Tibial artery (tissue), 4 donors: Measurements from ENCODE around the gene AK8.

Source experiments
- DNase-seq, 2 donors: peaks; one replicate each; pipeline ENCODE4 v3.0.0-alpha.2; 2019
- H3K27ac ChIP-seq, 2 donors: fragments of 200-600 bp; sonication (generic) in 1 of 2; 1 replicate in 1 of 2; 2 replicates in 1 of 2; pipeline ENCODE4 v1.5.1; 2018 to 2019; ENCODE audit warnings: mild to moderate bottlenecking in 1 of 2
- H3K27me3 ChIP-seq, 2 donors: fragments of 200-600 bp; sonication (generic) in 1 of 2; one replicate each; pipeline versions ENCODE4 v1.5.1 to v1.6.0; 2016 to 2019
- H3K36me3 ChIP-seq, 3 donors: fragments of 200-600 bp; sonication (generic) in 2 of 3; one replicate each; pipeline ENCODE4 v1.5.1; 2016 to 2019; ENCODE audit warnings: mild to moderate bottlenecking in 2 of 3
- H3K4me1 ChIP-seq, 4 donors: fragments of 200-600 bp; sonication (generic) in 2 of 4; 1 replicate in 3 of 4; 2 replicates in 1 of 4; pipeline ENCODE4 v1.5.1; 2016 to 2019
- H3K4me3 ChIP-seq, 2 donors: fragments of 200-600 bp; sonication (generic) in 1 of 2; 1 replicate in 1 of 2; 2 replicates in 1 of 2; pipeline ENCODE4 v1.5.1; 2018 to 2019; ENCODE audit warnings: mild to moderate bottlenecking in 2 of 2
- H3K9me3 ChIP-seq, 3 donors: fragments of 200-600 bp; sonication (generic) in 1 of 3; one replicate each; pipeline ENCODE4 v1.5.1; 2016 to 2019
- intact Hi-C: fragments of 100-400 bp; cut with DNase I; formaldehyde crosslinking; loops from one replicate; pipeline ENCODE4 v1.15.0; 2023; ENCODE audit warnings: low total_unique reads
- TF ChIP-seq, protein P1 (sequence below), 2 experiments: fragments of 200-600 bp in 1 of 2; fragments of 450-650 bp in 1 of 2; IDR thresholded peaks; one replicate each; pipeline ENCODE4 v1.5.1; 2017 to 2019; ENCODE audit warnings: antibody characterized with exemption in 2 of 2, mild to moderate bottlenecking in 1 of 2, moderate library complexity in 1 of 2

Gene AK8

GRCh38 chr9:132788378-132788777, 89.7 kb downstream of the AK8 start:
- no peaks in the 10 kb centered on the region for H3K4me1 ChIP-seq
- H3K9me3 ChIP-seq = no peaks in the 10 kb centered on the region
- intact Hi-C loops = no loop called here
- no peak overlapping the region for H3K27ac ChIP-seq
- peaks cover 0 to 2% of the 10 kb centered on the region in 2 donors for H3K27me3 ChIP-seq
- no peak overlapping the region for H3K4me3 ChIP-seq
- no peak for DNase-seq
- TF ChIP-seq, protein P1, sequence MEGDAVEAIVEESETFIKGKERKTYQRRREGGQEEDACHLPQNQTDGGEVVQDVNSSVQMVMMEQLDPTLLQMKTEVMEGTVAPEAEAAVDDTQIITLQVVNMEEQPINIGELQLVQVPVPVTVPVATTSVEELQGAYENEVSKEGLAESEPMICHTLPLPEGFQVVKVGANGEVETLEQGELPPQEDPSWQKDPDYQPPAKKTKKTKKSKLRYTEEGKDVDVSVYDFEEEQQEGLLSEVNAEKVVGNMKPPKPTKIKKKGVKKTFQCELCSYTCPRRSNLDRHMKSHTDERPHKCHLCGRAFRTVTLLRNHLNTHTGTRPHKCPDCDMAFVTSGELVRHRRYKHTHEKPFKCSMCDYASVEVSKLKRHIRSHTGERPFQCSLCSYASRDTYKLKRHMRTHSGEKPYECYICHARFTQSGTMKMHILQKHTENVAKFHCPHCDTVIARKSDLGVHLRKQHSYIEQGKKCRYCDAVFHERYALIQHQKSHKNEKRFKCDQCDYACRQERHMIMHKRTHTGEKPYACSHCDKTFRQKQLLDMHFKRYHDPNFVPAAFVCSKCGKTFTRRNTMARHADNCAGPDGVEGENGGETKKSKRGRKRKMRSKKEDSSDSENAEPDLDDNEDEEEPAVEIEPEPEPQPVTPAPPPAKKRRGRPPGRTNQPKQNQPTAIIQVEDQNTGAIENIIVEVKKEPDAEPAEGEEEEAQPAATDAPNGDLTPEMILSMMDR (IDR thresholded peaks at IDR 0.05) = no peak
- H3K36me3 ChIP-seq = peaks cover 0 to 3% (median 0%) of the 10 kb centered on the region in 3 donors

GRCh38 chr9:132787748-132788159, 90.3 kb downstream of the AK8 start:
- Histone ChIP-seq H3K4me1 (no peaks in the 10 kb centered on the region), H3K4me3 (no peak overlapping the region), H3K9me3 (no peaks in the 10 kb centered on the region), H3K36me3 (peaks cover 0 to 3% (median 0%) of the 10 kb centered on the region in 3 donors), H3K27ac (no peak overlapping the region), H3K27me3 (no peaks in the 10 kb centered on the region)
- DNase-seq = no peak
- TF ChIP-seq, protein P1 (IDR thresholded peaks at IDR 0.05) = no peak
- intact Hi-C loops = no loop called here

- TF ChIP-seq, protein P1 (IDR thresholded peaks at IDR 0.05) = no peak
- no peak for DNase-seq
- Histone ChIP-seq H3K27me3 (peaks cover 0 to 4% of the 10 kb centered on the region in 2 donors), H3K36me3 (peaks cover 0 to 3% (median 0%) of the 10 kb centered on the region in 3 donors), H3K4me3 (no peak overlapping the region), H3K4me1 (no peaks in the 10 kb centered on the region), H3K9me3 (no peaks in the 10 kb centered on the region), H3K27ac (no peak overlapping the region)
- intact Hi-C loops = no loop called here
Observed at GRCh38 chr9:132784286-132784830, 93.7 kb downstream of the AK8 start.

- no peak for DNase-seq
- intact Hi-C loops = no loop called here
- Histone ChIP-seq H3K27me3 (peaks cover 0 to 4% of the 10 kb centered on the region in 2 donors), H3K36me3 (no peaks in the 10 kb centered on the region), H3K9me3 (no peaks in the 10 kb centered on the region), H3K27ac (no peak overlapping the region), H3K4me3 (no peak overlapping the region), H3K4me1 (no peaks in the 10 kb centered on the region)
- TF ChIP-seq, protein P1 (IDR thresholded peaks at IDR 0.05) = no peak
Observed at GRCh38 chr9:132783006-132783405, 95.1 kb downstream of the AK8 start.

- Histone ChIP-seq H3K4me1 (no peaks in the 10 kb centered on the region), H3K36me3 (no peaks in the 10 kb centered on the region), H3K4me3 (no peak overlapping the region), H3K27me3 (peaks cover 0 to 4% of the 10 kb centered on the region in 2 donors), H3K9me3 (no peaks in the 10 kb centered on the region), H3K27ac (no peak overlapping the region)
- no peak for DNase-seq
- intact Hi-C loops = no loop called here
- TF ChIP-seq, protein P1 (IDR thresholded peaks at IDR 0.05) = no peak
Observed at GRCh38 chr9:132782037-132782436, 96.0 kb downstream of the AK8 start.
